GM13977 (cell line): ENCODE measurements around the gene DBT.

Source experiments
- DNase-seq: peaks from one replicate; pipeline ENCODE4 v3.0.0; 2012; ENCODE audit warnings: low spot score
- in situ Hi-C: fragments of 300-500 bp; cut with MboI; formaldehyde crosslinking; loops from one replicate; pipeline ENCODE4 v1.12.0; 2022; ENCODE audit warnings: low sequenced_read_pairs, low pct_unique_long_range_greater_than_20kb, mixed read lengths, inconsistent platforms; ENCODE audit not compliant: unreplicated experiment
- TF ChIP-seq, protein P1 (sequence below): IDR thresholded peaks from 2 replicates; pipeline ENCODE4 v1.5.1; 2012; ENCODE audit warnings: mild to moderate bottlenecking, control low read depth; ENCODE audit not compliant: insufficient read depth; ENCODE audit errors: extremely low read depth, missing control alignments

DBT gene

DNA sequence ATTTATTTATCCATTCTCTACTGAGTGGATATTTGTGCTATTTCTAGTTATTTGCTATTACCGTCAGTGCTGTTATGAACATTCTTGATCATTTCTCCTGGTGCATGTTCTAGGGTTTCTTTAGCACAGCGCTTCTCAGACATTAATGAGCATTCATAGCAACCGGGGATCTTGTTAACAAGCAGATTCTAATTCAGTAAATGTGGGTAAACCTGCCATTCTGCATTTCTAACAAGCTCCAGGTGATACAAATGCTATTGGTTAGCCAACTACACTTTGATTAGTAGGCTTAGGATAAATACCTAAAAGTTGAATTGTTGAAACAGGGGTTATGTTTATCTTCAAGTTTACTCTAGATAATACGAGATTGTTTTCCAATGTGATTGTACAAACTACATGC lies 3.3 kb upstream of the DBT start:
- in situ Hi-C loops: no loop called here
- TF ChIP-seq, protein P1, sequence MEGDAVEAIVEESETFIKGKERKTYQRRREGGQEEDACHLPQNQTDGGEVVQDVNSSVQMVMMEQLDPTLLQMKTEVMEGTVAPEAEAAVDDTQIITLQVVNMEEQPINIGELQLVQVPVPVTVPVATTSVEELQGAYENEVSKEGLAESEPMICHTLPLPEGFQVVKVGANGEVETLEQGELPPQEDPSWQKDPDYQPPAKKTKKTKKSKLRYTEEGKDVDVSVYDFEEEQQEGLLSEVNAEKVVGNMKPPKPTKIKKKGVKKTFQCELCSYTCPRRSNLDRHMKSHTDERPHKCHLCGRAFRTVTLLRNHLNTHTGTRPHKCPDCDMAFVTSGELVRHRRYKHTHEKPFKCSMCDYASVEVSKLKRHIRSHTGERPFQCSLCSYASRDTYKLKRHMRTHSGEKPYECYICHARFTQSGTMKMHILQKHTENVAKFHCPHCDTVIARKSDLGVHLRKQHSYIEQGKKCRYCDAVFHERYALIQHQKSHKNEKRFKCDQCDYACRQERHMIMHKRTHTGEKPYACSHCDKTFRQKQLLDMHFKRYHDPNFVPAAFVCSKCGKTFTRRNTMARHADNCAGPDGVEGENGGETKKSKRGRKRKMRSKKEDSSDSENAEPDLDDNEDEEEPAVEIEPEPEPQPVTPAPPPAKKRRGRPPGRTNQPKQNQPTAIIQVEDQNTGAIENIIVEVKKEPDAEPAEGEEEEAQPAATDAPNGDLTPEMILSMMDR: no peak
- DNase-seq: no peak

DNA sequence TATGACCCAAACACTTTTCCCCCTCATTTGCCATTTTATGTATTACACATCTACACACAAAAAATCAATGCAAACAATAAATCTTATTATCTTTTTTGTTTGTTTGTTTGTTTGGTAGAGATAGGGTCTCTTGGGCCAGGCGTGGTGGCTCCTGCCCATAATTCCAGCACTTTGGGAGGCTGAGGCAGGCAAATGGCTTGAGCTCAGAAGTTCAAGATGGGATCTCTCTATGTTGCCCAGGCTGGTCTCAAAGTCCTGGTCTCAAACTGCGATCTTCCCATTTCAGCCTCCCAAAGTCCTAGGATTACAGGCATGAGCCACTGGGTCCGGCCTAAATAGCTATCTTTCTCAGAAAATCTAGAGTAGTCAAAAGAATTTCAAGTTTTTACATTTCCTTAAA lies 1.2 kb upstream of the DBT start:
- DNase-seq: no peak
- TF ChIP-seq, protein P1: no peak
- in situ Hi-C loops: no loop called here

DNA sequence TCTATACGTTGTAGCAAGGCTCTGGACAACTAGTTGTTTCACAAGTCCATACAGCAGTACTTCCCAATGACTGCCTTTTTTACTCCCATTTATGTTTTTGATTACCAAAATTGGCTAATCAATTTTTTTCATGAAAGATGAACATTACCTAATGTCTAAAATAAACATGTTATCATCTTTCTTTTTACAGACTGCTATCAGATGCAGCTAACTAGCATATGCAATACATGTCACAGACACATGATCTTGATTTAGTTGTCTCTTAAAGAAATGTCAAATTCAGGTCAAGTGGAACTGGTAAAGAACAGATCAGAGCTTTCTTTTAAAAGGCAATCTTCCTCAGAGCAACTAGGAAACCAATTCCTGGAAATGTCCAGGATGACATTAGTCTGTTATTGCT lies 630 bp upstream of the DBT start:
- no peak for DNase-seq
- TF ChIP-seq, protein P1: no peak
- in situ Hi-C loops: no loop called here

DNA sequence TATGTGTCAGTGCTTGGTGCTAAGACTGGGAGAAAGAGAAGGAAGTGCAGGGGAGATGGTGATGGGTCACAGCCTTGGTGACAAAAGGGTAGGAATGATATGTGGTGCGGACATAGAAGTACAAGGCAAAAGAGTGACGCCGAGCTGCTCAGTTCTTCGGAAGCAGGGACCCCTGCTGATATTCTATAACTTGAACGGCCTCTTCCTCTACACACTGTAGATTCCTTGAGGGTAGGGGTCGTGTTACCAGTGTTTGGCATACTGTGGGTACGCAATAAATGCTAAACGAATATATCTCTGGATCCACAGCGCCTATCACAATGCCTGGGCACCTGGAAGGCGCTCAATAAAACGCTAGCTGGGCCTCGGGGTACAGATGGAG lies 488 bp downstream of the DBT start:
- in situ Hi-C loops: no loop called here
- DNase-seq: no peak
- TF ChIP-seq, protein P1: no peak

DNA sequence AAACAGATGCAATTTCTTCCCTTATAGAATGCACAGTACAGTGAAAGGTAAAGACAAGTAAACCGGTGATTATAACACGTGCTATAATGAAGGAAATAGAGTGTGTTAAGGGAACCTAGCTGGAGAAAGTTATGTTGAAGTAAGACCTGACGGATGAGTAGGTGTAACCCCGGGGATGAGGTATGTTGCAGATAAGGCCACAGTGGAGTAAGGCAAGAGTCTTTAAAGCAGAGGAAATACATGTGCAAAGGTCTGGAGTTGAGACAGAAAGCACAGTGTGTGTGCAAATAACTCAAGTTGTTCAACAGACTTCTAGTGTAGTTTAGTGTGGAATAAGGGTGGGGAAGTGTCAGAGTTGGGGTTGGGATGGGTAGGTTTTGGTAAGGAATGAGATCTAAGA lies 2.9 kb downstream of the DBT start:
- no peak for DNase-seq
- in situ Hi-C loops: no loop called here
- TF ChIP-seq, protein P1: no peak

DNA sequence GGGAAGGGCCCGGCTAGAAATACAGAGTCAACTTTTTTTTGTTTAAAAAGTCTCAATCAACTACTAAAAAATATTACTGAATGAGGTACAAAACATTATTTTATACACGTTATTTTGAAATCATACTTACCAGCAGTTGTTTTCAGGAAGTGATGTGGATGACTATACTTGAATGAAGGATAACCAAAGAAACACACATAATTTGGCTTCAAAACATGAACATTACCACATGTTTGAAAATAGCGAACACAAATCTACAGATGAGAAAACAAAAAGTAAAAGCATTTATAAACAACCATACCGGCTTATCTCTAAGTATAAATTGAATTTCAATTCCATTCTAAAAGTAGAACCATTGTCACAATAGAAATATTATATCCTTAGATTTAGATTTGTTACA lies 9.0 kb downstream of the DBT start:
- DNase-seq: no peak
- in situ Hi-C loops: no loop called here
- TF ChIP-seq, protein P1: no peak

DNA sequence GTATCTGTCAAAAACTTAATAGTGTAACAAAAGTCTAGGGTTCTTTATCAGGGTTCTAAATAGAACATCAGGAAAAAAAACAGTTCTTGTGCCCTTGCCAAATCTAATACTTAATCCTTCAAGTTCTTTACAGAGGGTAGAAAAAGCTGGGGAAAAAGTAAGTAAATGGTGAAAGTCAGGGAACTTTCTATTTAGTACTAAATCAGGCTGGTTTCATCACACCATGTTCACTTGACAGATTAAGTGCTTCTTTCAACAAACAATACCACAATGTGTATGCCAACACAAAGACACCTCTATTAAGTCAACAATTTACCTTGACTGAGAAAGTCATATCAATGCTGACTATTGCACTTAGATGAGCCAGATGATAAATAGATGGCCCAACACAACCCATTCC lies 9.7 kb downstream of the DBT start:
- in situ Hi-C loops: no loop called here
- TF ChIP-seq, protein P1: no peak
- DNase-seq: no peak
